HEK293 (cell line): ENCODE data around the gene TBCK.

Experiments used
- CTCF ChIA-PET: fragments of 350-600 bp; formaldehyde crosslinking; extraction: SDS; loops from one replicate; lab custom pipeline; 2021; ENCODE audit warnings: antibody characterized with exemption; lab: Yijun Ruan, JAX
- POLR2A ChIA-PET: fragments of 300-600 bp; formaldehyde crosslinking; extraction: SDS; loops from one replicate; lab custom pipeline; 2020; ENCODE audit warnings: antibody characterized with exemption, inconsistent platforms; lab: Yijun Ruan, JAX
- H3K27ac ChIP-seq: fragments of 200-500 bp; sonication (Bioruptor generic); 2 replicates; pipeline ENCODE4 v1.5.1; 2014; ENCODE audit warnings: low read depth, low read length, control low read depth, inconsistent platforms; ENCODE audit errors: extremely low read depth
- H3K36me3 ChIP-seq, 2 experiments: fragments of 200-500 bp in 1 of 2; sonication (Bioruptor generic) in 1 of 2; 1 replicate in 1 of 2; 2 replicates in 1 of 2; pipeline ENCODE4 v1.5.1; 2014 to 2017; ENCODE audit warnings: inconsistent platforms in 2 of 2, low read length in 2 of 2; ENCODE audit not compliant: control insufficient read depth in 2 of 2, insufficient read depth in 1 of 2
- H3K4me1 ChIP-seq: fragments of 200-500 bp; sonication (Bioruptor generic); 2 replicates; pipeline ENCODE4 v1.5.1; 2014; ENCODE audit warnings: mild to moderate bottlenecking, low read length, inconsistent platforms; ENCODE audit not compliant: control insufficient read depth, insufficient read depth
- H3K4me3 ChIP-seq: 2 replicates; pipeline ENCODE4 v1.5.1; 2011; ENCODE audit warnings: low read depth, mild to moderate bottlenecking, control low read depth, low read length, moderate library complexity
- H3K9me3 ChIP-seq: fragments of 200-500 bp; sonication (Bioruptor generic); 2 replicates; pipeline ENCODE4 v1.5.1; 2014; ENCODE audit warnings: low read depth, low read length, inconsistent platforms; ENCODE audit not compliant: control insufficient read depth, insufficient read depth
- IKZF3 ChIP-seq: fragments of 450-650 bp; IDR thresholded peaks from 2 replicates; pipeline ENCODE4 v1.5.0; 2018; ENCODE audit warnings: missing biosample characterization, mild to moderate bottlenecking, missing genetic modification characterization, moderate library complexity
- SETDB1 ChIP-seq: IDR thresholded peaks from one replicate; pipeline ENCODE4 v1.6.1; 2017; ENCODE audit warnings: mild to moderate bottlenecking, low read length, moderate library complexity, mixed read lengths; ENCODE audit not compliant: insufficient read length
- ZBTB21 ChIP-seq: fragments of 450-650 bp; formaldehyde crosslinking; IDR thresholded peaks from 2 replicates; pipeline ENCODE4 v1.5.1; 2017; ENCODE audit warnings: missing biosample characterization, missing genetic modification characterization
- ZNF138 ChIP-seq: fragments of 450-650 bp; formaldehyde crosslinking; IDR thresholded peaks from 2 replicates; pipeline ENCODE4 v1.5.1; 2016; ENCODE audit warnings: missing biosample characterization, missing genetic modification characterization, borderline replicate concordance
- ZNF146 ChIP-seq: fragments of 450-650 bp; formaldehyde crosslinking; IDR thresholded peaks from 2 replicates; pipeline ENCODE4 v1.5.1; 2016; ENCODE audit warnings: missing biosample characterization, missing genetic modification characterization
- ZNF302 ChIP-seq: fragments of 450-650 bp; formaldehyde crosslinking; IDR thresholded peaks from 2 replicates; pipeline ENCODE4 v1.5.1; 2016; ENCODE audit warnings: missing biosample characterization, missing genetic modification characterization, low read depth
- ZNF335 ChIP-seq: fragments of 450-650 bp; formaldehyde crosslinking; conservative IDR thresholded peaks from 2 replicates; pipeline ENCODE4 v1.5.1; 2016; ENCODE audit warnings: missing biosample characterization, missing genetic modification characterization
- ZNF366 ChIP-seq: fragments of 450-650 bp; formaldehyde crosslinking; conservative IDR thresholded peaks from 2 replicates; pipeline ENCODE4 v1.5.1; 2016; ENCODE audit warnings: missing biosample characterization, missing genetic modification characterization
- ZNF404 ChIP-seq: fragments of 450-650 bp; formaldehyde crosslinking; IDR thresholded peaks from 2 replicates; pipeline ENCODE4 v1.5.1; 2017; ENCODE audit warnings: missing biosample characterization, missing genetic modification characterization
- ZNF423 ChIP-seq: fragments of 450-650 bp; formaldehyde crosslinking; IDR thresholded peaks from 2 replicates; pipeline ENCODE4 v1.5.1; 2016; ENCODE audit warnings: missing biosample characterization, missing genetic modification characterization
- ZNF624 ChIP-seq: fragments of 450-650 bp; formaldehyde crosslinking; IDR thresholded peaks from 2 replicates; pipeline ENCODE4 v1.5.1; 2017; ENCODE audit warnings: missing biosample characterization, missing genetic modification characterization
- ZNF664 ChIP-seq: fragments of 450-650 bp; formaldehyde crosslinking; IDR thresholded peaks from 2 replicates; pipeline ENCODE4 v1.5.1; 2016; ENCODE audit warnings: missing biosample characterization, missing genetic modification characterization
- ZNF677 ChIP-seq: fragments of 450-650 bp; IDR thresholded peaks from 2 replicates; pipeline ENCODE4 v1.5.0; 2018; ENCODE audit warnings: missing biosample characterization, mild to moderate bottlenecking, missing genetic modification characterization, moderate library complexity
- ZNF791 ChIP-seq: fragments of 450-650 bp; formaldehyde crosslinking; IDR thresholded peaks from 2 replicates; pipeline ENCODE4 v1.5.1; 2016; ENCODE audit warnings: missing biosample characterization, missing genetic modification characterization
- ZNF830 ChIP-seq: fragments of 450-650 bp; IDR thresholded peaks from 2 replicates; pipeline ENCODE4 v1.5.0; 2018; ENCODE audit warnings: missing biosample characterization, missing genetic modification characterization, low read depth, mild to moderate bottlenecking, moderate library complexity
- ZSCAN16 ChIP-seq: fragments of 450-650 bp; formaldehyde crosslinking; IDR thresholded peaks from 2 replicates; pipeline ENCODE4 v1.5.1; 2016; ENCODE audit warnings: missing biosample characterization, missing genetic modification characterization
- ZSCAN23 ChIP-seq: fragments of 450-650 bp; formaldehyde crosslinking; IDR thresholded peaks from 2 replicates; pipeline ENCODE4 v1.5.1; 2016; ENCODE audit warnings: missing biosample characterization, missing genetic modification characterization
- TF ChIP-seq, protein P1 (sequence below): fragments of 450-650 bp; formaldehyde crosslinking; IDR thresholded peaks from 2 replicates; pipeline ENCODE4 v1.5.0; 2017; ENCODE audit warnings: missing biosample characterization, missing genetic modification characterization, borderline replicate concordance
- TF ChIP-seq, protein P2 (sequence below): fragments of 450-650 bp; formaldehyde crosslinking; IDR thresholded peaks from 2 replicates; pipeline ENCODE4 v1.5.1; 2016; ENCODE audit warnings: missing biosample characterization, missing genetic modification characterization
- TF ChIP-seq, protein P3 (sequence below): fragments of 450-650 bp; formaldehyde crosslinking; IDR thresholded peaks from 2 replicates; pipeline ENCODE4 v1.5.1; 2016; ENCODE audit warnings: missing biosample characterization, missing genetic modification characterization, borderline replicate concordance
- TF ChIP-seq, protein P4 (sequence below): fragments of 450-650 bp; formaldehyde crosslinking; IDR thresholded peaks from 2 replicates; pipeline ENCODE4 v1.5.1; 2017; ENCODE audit warnings: missing biosample characterization, mild to moderate bottlenecking, missing genetic modification characterization, moderate library complexity

Gene TBCK

DNA sequence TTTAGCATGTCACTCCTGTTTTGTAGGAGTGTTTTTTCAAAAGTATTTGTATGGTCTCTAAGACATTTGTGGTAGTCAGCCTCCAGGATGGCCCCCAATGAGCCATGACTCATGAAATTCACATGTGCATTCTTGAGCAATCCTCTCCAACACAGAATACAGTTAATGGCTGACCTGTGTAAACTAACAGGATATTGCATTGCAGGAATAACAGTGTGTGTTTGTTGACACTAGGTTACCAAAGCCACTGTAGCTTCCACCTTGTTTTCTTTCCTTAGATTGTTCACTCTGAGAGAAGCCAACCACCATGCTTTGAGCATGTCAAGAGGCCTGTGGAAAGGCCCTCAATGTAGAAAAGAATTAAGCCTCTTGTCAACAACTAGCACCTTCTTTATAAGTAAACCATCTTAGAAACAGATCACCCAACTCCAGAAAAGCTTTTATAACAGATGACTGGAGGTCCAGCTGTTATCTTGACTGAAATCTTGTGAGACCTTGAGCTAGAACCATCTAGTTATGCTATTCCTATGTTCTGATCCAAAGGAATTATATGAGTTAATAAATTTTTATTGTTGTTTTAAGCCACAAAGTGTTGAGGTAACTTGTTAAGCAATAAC is 28.5 kb downstream of the TBCK start:
- H3K36me3 ChIP-seq = peaks cover 0 to 9% of the 10 kb centered on the region in 2 experiments; a peak in 1 of 3 replicates
- H3K27ac ChIP-seq = no peak overlapping the region
- CTCF ChIA-PET = interaction anchor here (0.6 kb wide), 1 partner anchor 825 kb away, joined by 4 read pairs; no protein-coding TSS in a partner anchor
- no peaks in the 10 kb centered on the region for H3K9me3 ChIP-seq
- no peaks in the 10 kb centered on the region for H3K4me1 ChIP-seq
- H3K4me3 ChIP-seq = no peak overlapping the region
- POLR2A ChIA-PET = no interaction called here
- TF ChIP-seq ZNF423 (tag by site-specific recombination) (no peak), SETDB1 (peak; percentile 13), ZNF335 (tag by site-specific recombination) (peak; percentile 5; the same call in 1 of the 2 replicates), ZNF366 (tag by site-specific recombination) (no peak)

DNA sequence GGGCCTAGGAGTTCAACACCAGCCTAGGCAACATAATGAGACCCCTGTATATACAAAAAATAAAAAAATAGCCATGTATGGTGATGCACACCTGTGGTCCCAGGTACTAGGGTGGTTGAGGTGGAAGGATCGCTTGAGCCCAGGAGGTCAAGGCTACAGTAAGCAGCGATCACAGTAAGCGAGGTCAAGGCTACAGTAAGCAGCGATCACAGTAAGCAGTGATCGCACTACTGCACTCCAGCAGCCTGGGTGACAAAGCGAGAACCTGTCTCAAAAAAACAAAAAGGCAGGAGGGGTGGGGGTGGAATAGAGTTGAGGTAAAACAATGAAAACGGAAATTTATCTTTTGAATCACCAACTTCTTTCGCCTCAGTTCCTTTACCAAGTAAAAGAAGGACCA is 29.4 kb downstream of the TBCK start:
- CTCF ChIA-PET = no interaction called here
- TF ChIP-seq ZNF404 (tag by site-specific recombination) (no peak), IKZF3 (tag by site-specific recombination) (no peak), ZNF664 (tag by site-specific recombination) (no peak), ZNF624 (no peak), ZNF677 (tag by site-specific recombination) (no peak), ZNF302 (tag by site-specific recombination) (no peak)
- TF ChIP-seq, protein P1, sequence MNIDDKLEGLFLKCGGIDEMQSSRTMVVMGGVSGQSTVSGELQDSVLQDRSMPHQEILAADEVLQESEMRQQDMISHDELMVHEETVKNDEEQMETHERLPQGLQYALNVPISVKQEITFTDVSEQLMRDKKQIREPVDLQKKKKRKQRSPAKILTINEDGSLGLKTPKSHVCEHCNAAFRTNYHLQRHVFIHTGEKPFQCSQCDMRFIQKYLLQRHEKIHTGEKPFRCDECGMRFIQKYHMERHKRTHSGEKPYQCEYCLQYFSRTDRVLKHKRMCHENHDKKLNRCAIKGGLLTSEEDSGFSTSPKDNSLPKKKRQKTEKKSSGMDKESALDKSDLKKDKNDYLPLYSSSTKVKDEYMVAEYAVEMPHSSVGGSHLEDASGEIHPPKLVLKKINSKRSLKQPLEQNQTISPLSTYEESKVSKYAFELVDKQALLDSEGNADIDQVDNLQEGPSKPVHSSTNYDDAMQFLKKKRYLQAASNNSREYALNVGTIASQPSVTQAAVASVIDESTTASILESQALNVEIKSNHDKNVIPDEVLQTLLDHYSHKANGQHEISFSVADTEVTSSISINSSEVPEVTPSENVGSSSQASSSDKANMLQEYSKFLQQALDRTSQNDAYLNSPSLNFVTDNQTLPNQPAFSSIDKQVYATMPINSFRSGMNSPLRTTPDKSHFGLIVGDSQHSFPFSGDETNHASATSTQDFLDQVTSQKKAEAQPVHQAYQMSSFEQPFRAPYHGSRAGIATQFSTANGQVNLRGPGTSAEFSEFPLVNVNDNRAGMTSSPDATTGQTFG = no peak
- TF ChIP-seq, protein P2, sequence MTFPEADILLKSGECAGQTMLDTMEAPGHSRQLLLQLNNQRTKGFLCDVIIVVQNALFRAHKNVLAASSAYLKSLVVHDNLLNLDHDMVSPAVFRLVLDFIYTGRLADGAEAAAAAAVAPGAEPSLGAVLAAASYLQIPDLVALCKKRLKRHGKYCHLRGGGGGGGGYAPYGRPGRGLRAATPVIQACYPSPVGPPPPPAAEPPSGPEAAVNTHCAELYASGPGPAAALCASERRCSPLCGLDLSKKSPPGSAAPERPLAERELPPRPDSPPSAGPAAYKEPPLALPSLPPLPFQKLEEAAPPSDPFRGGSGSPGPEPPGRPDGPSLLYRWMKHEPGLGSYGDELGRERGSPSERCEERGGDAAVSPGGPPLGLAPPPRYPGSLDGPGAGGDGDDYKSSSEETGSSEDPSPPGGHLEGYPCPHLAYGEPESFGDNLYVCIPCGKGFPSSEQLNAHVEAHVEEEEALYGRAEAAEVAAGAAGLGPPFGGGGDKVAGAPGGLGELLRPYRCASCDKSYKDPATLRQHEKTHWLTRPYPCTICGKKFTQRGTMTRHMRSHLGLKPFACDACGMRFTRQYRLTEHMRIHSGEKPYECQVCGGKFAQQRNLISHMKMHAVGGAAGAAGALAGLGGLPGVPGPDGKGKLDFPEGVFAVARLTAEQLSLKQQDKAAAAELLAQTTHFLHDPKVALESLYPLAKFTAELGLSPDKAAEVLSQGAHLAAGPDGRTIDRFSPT = no peak
- TF ChIP-seq, all 188 proteins: peak for 0
- H3K27ac ChIP-seq = no peak overlapping the region
- H3K4me3 ChIP-seq = no peak overlapping the region
- no peaks in the 10 kb centered on the region for H3K4me1 ChIP-seq
- H3K36me3 ChIP-seq = peaks cover 0 to 7% of the 10 kb centered on the region in 2 experiments; a peak in 1 of 3 replicates
- H3K9me3 ChIP-seq = no peaks in the 10 kb centered on the region
- POLR2A ChIA-PET = no interaction called here

DNA sequence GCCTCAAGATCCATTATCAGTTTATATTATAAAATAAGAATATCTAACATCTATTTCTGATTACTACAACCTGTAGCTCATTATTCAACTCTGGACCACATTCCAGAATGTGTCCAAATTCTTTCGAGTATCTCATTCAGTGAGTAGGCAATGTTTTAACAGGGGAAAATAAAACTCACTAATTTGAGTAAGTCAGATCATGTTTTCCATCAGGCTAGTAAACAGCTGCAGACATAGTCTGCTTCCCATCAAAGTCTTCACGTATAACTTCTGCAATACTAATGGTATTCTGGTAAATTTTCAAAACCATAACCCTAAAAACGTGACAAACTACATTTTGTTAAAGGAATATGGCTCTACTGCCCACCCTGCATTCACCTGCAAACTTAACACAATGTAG is 31.8 kb downstream of the TBCK start:
- H3K9me3 ChIP-seq = no peaks in the 10 kb centered on the region
- no peaks in the 10 kb centered on the region for H3K4me1 ChIP-seq
- H3K27ac ChIP-seq = no peak overlapping the region
- no peak for TF ChIP-seq ZNF830 (tag by site-specific recombination)
- TF ChIP-seq ZNF138 = no peak
- TF ChIP-seq, protein P3, sequence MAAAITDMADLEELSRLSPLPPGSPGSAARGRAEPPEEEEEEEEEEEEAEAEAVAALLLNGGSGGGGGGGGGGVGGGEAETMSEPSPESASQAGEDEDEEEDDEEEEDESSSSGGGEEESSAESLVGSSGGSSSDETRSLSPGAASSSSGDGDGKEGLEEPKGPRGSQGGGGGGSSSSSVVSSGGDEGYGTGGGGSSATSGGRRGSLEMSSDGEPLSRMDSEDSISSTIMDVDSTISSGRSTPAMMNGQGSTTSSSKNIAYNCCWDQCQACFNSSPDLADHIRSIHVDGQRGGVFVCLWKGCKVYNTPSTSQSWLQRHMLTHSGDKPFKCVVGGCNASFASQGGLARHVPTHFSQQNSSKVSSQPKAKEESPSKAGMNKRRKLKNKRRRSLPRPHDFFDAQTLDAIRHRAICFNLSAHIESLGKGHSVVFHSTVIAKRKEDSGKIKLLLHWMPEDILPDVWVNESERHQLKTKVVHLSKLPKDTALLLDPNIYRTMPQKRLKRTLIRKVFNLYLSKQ = no peak
- no peak for TF ChIP-seq ZSCAN23 (tag by site-specific recombination)
- no peak for TF ChIP-seq ZSCAN16 (tag by site-specific recombination)
- no peak for TF ChIP-seq ZNF146 (tag by site-specific recombination)
- no peak for TF ChIP-seq ZNF791 (tag by site-specific recombination)
- TF ChIP-seq ZBTB21 (tag by site-specific recombination) = no peak
- TF ChIP-seq, protein P4, sequence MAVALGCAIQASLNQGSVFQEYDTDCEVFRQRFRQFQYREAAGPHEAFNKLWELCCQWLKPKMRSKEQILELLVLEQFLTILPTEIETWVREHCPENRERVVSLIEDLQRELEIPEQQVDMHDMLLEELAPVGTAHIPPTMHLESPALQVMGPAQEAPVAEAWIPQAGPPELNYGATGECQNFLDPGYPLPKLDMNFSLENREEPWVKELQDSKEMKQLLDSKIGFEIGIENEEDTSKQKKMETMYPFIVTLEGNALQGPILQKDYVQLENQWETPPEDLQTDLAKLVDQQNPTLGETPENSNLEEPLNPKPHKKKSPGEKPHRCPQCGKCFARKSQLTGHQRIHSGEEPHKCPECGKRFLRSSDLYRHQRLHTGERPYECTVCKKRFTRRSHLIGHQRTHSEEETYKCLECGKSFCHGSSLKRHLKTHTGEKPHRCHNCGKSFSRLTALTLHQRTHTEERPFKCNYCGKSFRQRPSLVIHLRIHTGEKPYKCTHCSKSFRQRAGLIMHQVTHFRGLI (tag by site-specific recombination) = no peak
- no peak overlapping the region for H3K4me3 ChIP-seq
- CTCF ChIA-PET = no interaction called here
- POLR2A ChIA-PET = no interaction called here
- H3K36me3 ChIP-seq = no peaks in the 10 kb centered on the region
